GM12872 (cell line): ENCODE measurements around the gene WASL.

Source experiments
- TF ChIP-seq, protein P1 (sequence below): IDR thresholded peaks from 3 replicates; pipeline ENCODE4 v1.5.1; 2011; ENCODE audit warnings: low read depth, mild to moderate bottlenecking, low read length, moderate library complexity; ENCODE audit not compliant: insufficient read depth

WASL gene

DNA sequence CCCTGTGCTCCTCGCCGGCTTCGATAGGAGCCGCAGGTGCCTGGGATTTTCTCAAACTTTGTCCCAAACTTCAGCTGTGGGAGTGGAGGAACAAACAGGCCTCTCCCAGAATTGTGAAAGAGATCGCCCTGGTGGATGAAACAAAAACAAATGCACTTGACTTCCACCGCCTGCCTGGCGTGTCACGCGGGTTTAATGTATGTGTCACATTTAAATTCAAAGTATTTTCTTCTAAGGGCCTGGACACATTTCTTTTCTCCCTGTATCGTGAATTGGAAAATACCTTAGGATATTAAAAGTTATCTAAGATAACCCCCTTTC is 694 bp upstream of the WASL start:
- TF ChIP-seq, protein P1, sequence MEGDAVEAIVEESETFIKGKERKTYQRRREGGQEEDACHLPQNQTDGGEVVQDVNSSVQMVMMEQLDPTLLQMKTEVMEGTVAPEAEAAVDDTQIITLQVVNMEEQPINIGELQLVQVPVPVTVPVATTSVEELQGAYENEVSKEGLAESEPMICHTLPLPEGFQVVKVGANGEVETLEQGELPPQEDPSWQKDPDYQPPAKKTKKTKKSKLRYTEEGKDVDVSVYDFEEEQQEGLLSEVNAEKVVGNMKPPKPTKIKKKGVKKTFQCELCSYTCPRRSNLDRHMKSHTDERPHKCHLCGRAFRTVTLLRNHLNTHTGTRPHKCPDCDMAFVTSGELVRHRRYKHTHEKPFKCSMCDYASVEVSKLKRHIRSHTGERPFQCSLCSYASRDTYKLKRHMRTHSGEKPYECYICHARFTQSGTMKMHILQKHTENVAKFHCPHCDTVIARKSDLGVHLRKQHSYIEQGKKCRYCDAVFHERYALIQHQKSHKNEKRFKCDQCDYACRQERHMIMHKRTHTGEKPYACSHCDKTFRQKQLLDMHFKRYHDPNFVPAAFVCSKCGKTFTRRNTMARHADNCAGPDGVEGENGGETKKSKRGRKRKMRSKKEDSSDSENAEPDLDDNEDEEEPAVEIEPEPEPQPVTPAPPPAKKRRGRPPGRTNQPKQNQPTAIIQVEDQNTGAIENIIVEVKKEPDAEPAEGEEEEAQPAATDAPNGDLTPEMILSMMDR, result no peak; the same call in 2 of the 3 replicates

DNA sequence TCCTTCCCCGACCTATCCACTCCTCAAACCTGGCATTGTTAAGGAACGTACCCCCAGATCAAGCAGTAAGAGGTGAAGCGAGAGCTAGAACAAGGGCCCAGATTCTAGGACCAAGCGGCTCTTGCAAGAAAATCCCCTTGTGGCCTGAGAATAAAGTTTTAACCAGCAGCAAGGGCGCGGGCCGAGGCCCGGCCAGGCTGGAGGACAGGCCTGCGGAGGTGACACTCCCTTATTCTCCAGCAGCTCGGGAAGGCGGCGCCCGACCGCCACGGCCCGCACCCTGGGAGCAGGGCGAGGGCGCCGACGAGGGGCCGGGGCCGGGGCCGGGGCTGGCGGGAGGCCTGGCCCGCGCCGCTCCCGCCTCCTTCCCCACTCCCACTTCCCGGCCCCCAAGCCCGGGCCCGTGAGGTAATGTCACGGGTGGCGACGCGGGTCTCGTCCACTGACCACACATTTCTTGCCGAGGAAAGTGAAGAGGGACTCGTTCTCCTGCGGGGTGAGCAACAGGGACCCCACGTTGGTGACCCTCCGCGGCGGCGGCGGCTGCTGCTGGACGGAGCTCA is 551 bp downstream of the WASL start:
- TF ChIP-seq, protein P1, result no peak

DNA sequence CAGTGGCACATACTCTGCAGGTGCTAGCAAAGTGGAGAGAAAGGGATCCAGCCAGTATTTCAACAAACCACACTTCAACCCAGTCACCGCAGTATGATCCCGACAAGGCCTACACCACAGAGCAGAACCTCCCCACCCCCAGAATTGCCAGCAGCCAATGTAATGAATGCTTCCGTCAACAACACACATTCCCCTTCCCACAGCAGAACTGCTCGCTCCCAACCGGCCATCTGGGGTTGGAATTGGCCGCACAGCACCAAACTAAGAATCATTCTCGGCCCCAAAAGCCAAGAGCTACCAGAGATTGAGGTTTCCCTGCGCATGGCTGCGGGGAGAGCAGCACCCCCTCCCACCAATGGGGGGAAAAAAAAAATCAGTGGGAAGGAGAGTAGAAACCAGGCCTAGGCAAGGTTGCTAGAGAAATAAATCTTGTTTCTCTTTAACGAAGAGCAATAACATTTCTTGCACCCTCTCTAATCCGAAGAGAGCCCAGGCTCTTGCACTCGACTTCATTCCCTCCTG is 1.1 kb downstream of the WASL start:
- TF ChIP-seq, protein P1, result no peak

DNA sequence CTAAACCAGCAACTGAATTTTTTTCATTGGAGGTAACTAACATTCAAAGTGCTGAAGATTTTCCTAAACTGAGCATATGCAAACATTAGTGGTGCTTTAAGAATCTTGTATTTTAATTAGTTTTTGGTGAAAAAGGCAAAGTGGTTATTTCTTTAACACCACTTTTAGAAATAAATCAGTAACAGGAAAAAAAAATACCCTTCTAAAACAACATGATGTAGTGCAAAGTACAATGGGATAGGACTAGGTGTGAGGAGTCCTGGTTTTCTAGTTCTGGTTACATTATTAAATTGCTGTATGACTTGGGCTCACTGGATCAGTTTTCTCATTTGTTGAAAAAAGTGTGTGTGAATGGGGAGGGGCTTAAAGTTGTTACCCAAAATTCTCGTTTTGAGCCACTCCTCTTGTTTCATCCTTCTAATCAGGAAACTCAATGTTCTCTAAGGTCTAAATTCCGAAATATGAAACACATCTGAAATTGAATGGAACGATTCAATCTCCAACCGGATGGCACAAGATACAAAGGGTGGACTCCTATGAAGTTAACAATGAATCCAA is 1.8 kb downstream of the WASL start:
- TF ChIP-seq, protein P1, result no peak

DNA sequence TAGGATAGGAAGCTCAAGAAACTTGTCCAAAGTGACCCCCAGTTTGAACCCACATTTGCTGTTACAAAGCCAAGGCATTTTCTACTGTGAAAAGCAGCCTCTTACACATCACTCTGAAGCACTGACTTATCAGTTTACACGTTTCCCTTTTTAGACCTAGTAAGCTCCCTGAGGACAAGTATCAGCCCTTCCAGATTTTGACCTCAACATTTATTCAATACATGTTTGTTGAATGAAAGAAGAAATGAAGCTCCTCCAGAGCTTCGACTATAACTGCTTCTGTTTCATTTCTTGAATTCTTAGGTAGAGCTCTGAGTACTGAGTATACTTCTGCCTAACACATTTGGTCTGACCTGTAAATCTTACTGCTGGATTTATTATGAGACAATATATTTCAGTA is 2.7 kb downstream of the WASL start:
- TF ChIP-seq, protein P1, result no peak

DNA sequence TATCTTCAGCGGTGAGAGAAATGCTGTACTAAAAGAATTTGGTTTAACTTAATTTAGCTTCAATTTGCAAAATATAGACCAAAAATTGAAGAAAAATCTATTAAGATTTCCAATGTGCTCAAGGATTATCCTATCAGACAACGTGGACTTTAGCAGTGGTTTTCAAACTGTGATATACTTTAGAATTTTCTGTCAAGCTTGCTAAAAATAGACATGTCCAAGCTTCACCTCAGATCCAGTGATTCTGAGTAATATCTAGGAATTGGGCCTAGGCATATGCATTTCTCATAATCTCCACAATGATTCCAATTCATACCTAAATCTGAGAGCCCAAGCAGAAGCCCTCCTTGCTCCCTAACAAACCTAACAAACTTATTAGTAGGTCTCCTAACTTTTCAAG is 3.4 kb downstream of the WASL start:
- TF ChIP-seq, protein P1, result no peak

DNA sequence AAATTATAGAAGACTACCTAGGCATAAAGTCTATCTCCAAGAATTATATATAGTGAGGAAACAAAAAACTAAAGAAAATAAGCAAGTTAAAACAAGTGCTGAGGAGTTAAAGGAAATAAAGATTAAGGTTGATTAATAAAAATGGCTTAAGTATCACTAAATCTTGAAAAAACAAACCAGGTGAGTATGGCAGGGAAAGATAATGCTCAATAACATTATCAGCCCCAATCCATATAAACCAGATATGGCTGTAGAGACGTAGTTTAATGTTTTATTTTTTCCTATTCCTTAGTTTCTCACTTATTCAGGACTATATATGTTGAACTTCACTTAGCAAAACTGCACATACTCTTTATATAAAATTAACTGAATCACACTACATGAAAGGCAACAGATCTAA is 4.4 kb downstream of the WASL start:
- TF ChIP-seq, protein P1, result no peak
